Measurements from ENCODE around the gene ARID3B.
"Not testable (repeated sequence)": the region's sequence is repeated elsewhere in the genome, so short reads cannot be mapped to it uniquely, and the experiment has no call there.

Gene ARID3B

GRCh38 chr15:74589826-74590225 lies 48.8 kb downstream of the ARID3B start:
- H3K27ac ChIP-seq (ENCODE audit: insufficient read depth in 1 of 2, low read depth in 1 of 2, low read length in 2 of 2, poor library complexity in 1 of 2, severe bottlenecking in 2 of 2), result no peak overlapping the region
- ChIA-PET CTCF (interaction anchor here (1.6 to 2.2 kb wide), 2 partner anchors 8 to 13 kb away, joined by 6 to 7 read pairs; no protein-coding TSS in a partner anchor), POLR2A (no interaction called here)
- peaks cover 9 to 59% (median 43%) of the 10 kb centered on the region in 4 experiments for H3K36me3 ChIP-seq (ENCODE audit: control insufficient read depth in 4 of 4, insufficient read depth in 4 of 4, low read length in 3 of 4)
- DNase-seq, result no peak
- H3K4me3 ChIP-seq (ENCODE audit: control insufficient read depth in 1 of 7, extremely low read depth in 1 of 7, insufficient read depth in 4 of 7, low read depth in 2 of 7, low read length in 6 of 7), result no peak overlapping the region
- H3K9me3 ChIP-seq (ENCODE audit: control extremely low read depth in 1 of 5, control insufficient read depth in 4 of 5, insufficient read depth in 2 of 5, low read depth in 1 of 5, low read length in 4 of 5), result no peaks in the 10 kb centered on the region
- peaks cover 0 to 6% (median 3%) of the 10 kb centered on the region in 4 experiments for H3K4me1 ChIP-seq (ENCODE audit: control extremely low read depth in 1 of 4, control insufficient read depth in 4 of 4, insufficient read depth in 4 of 4, low read length in 3 of 4)
- 100% methylated on average over 3 of the region's 6 CpGs for WGBS (ENCODE audit: insufficient coverage)
- no peaks in the 10 kb centered on the region for H3K27me3 ChIP-seq (replicated peaks in 2 of 5; ENCODE audit: control insufficient read depth in 4 of 5, insufficient read depth in 5 of 5, low read length in 4 of 5)

GRCh38 chr15:74592222-74592621 lies 51.2 kb downstream of the ARID3B start:
- DNase-seq, result no peak
- Histone ChIP-seq H3K27me3 (replicated peaks in 2 of 5; ENCODE audit: control insufficient read depth in 4 of 5, insufficient read depth in 5 of 5, low read length in 4 of 5) (no peaks in the 10 kb centered on the region), H3K4me3 (ENCODE audit: control insufficient read depth in 1 of 7, extremely low read depth in 1 of 7, insufficient read depth in 4 of 7, low read depth in 2 of 7, low read length in 6 of 7) (no peak overlapping the region), H3K4me1 (ENCODE audit: control extremely low read depth in 1 of 4, control insufficient read depth in 4 of 4, insufficient read depth in 4 of 4, low read length in 3 of 4) (no peaks in the 10 kb centered on the region), H3K9me3 (ENCODE audit: control extremely low read depth in 1 of 5, control insufficient read depth in 4 of 5, insufficient read depth in 2 of 5, low read depth in 1 of 5, low read length in 4 of 5) (no peaks in the 10 kb centered on the region), H3K27ac (ENCODE audit: insufficient read depth in 1 of 2, low read depth in 1 of 2, low read length in 2 of 2, poor library complexity in 1 of 2, severe bottlenecking in 2 of 2) (no peak overlapping the region), H3K36me3 (ENCODE audit: control insufficient read depth in 4 of 4, insufficient read depth in 4 of 4, low read length in 3 of 4) (peaks cover 9 to 49% (median 36%) of the 10 kb centered on the region in 4 experiments)
- CTCF ChIA-PET, result no interaction called here
- POLR2A ChIA-PET, result no interaction called here
- WGBS (ENCODE audit: insufficient coverage), result 92% methylated on average over 1 of the region's 3 CpGs

GRCh38 chr15:74593122-74593521 lies 52.1 kb downstream of the ARID3B start:
- Histone ChIP-seq H3K4me3 (ENCODE audit: control insufficient read depth in 1 of 7, extremely low read depth in 1 of 7, insufficient read depth in 4 of 7, low read depth in 2 of 7, low read length in 6 of 7) (no peak overlapping the region), H3K27me3 (replicated peaks in 2 of 5; ENCODE audit: control insufficient read depth in 4 of 5, insufficient read depth in 5 of 5, low read length in 4 of 5) (no peaks in the 10 kb centered on the region), H3K4me1 (ENCODE audit: control extremely low read depth in 1 of 4, control insufficient read depth in 4 of 4, insufficient read depth in 4 of 4, low read length in 3 of 4) (peaks cover 0 to 5% (median 5%) of the 10 kb centered on the region in 4 experiments), H3K9me3 (ENCODE audit: control extremely low read depth in 1 of 5, control insufficient read depth in 4 of 5, insufficient read depth in 2 of 5, low read depth in 1 of 5, low read length in 4 of 5) (no peaks in the 10 kb centered on the region), H3K27ac (ENCODE audit: insufficient read depth in 1 of 2, low read depth in 1 of 2, low read length in 2 of 2, poor library complexity in 1 of 2, severe bottlenecking in 2 of 2) (no peak overlapping the region), H3K36me3 (ENCODE audit: control insufficient read depth in 4 of 4, insufficient read depth in 4 of 4, low read length in 3 of 4) (peaks cover 9 to 48% (median 35%) of the 10 kb centered on the region in 4 experiments)
- CTCF ChIA-PET, result no interaction called here
- no peak for DNase-seq
- 98% methylated on average over 6 of the region's 7 CpGs for WGBS (ENCODE audit: insufficient coverage)
- POLR2A ChIA-PET, result no interaction called here

- Histone ChIP-seq H3K4me1 (ENCODE audit: control extremely low read depth in 1 of 4, control insufficient read depth in 4 of 4, insufficient read depth in 4 of 4, low read length in 3 of 4) (peaks cover 2 to 16% (median 14%) of the 10 kb centered on the region in 4 experiments), H3K27ac (ENCODE audit: insufficient read depth in 1 of 2, low read depth in 1 of 2, low read length in 2 of 2, poor library complexity in 1 of 2, severe bottlenecking in 2 of 2) (no peak overlapping the region), H3K27me3 (replicated peaks in 2 of 5; ENCODE audit: control insufficient read depth in 4 of 5, insufficient read depth in 5 of 5, low read length in 4 of 5) (no peaks in the 10 kb centered on the region), H3K9me3 (ENCODE audit: control extremely low read depth in 1 of 5, control insufficient read depth in 4 of 5, insufficient read depth in 2 of 5, low read depth in 1 of 5, low read length in 4 of 5) (no peaks in the 10 kb centered on the region), H3K36me3 (ENCODE audit: control insufficient read depth in 4 of 4, insufficient read depth in 4 of 4, low read length in 3 of 4) (peaks cover 9 to 46% (median 32%) of the 10 kb centered on the region in 4 experiments), H3K4me3 (ENCODE audit: control insufficient read depth in 1 of 7, extremely low read depth in 1 of 7, insufficient read depth in 4 of 7, low read depth in 2 of 7, low read length in 6 of 7) (no peak overlapping the region)
- POLR2A ChIA-PET, result interaction anchor here (0.6 kb wide), 1 partner anchor 308 kb away, joined by 3 read pairs; no protein-coding TSS in a partner anchor
- CTCF ChIA-PET, result interaction anchor here (1.2 kb wide), 1 partner anchor 19 kb away, joined by 3 read pairs; no protein-coding TSS in a partner anchor
- DNase-seq, result no peak
- 97% methylated on average over 3 of the region's 4 CpGs for WGBS (ENCODE audit: insufficient coverage)
Observed at GRCh38 chr15:74594455-74594854, 53.4 kb downstream of the ARID3B start.

GRCh38 chr15:74595271-74595670 lies 54.3 kb downstream of the ARID3B start:
- no peak for DNase-seq
- ChIA-PET CTCF (interaction anchor here (1.2 kb wide), 1 partner anchor 18 kb away, joined by 3 read pairs; no protein-coding TSS in a partner anchor), POLR2A (no interaction called here)
- WGBS (ENCODE audit: insufficient coverage), result 95% methylated on average over 4 of the region's 5 CpGs
- Histone ChIP-seq H3K36me3 (ENCODE audit: control insufficient read depth in 4 of 4, insufficient read depth in 4 of 4, low read length in 3 of 4) (peaks cover 6 to 39% (median 28%) of the 10 kb centered on the region in 4 experiments), H3K27me3 (replicated peaks in 2 of 5; ENCODE audit: control insufficient read depth in 4 of 5, insufficient read depth in 5 of 5, low read length in 4 of 5) (no peaks in the 10 kb centered on the region), H3K9me3 (ENCODE audit: control extremely low read depth in 1 of 5, control insufficient read depth in 4 of 5, insufficient read depth in 2 of 5, low read depth in 1 of 5, low read length in 4 of 5) (no peaks in the 10 kb centered on the region), H3K27ac (ENCODE audit: insufficient read depth in 1 of 2, low read depth in 1 of 2, low read length in 2 of 2, poor library complexity in 1 of 2, severe bottlenecking in 2 of 2) (no peak overlapping the region), H3K4me1 (ENCODE audit: control extremely low read depth in 1 of 4, control insufficient read depth in 4 of 4, insufficient read depth in 4 of 4, low read length in 3 of 4) (peaks cover 2 to 16% (median 14%) of the 10 kb centered on the region in 4 experiments), H3K4me3 (ENCODE audit: control insufficient read depth in 1 of 7, extremely low read depth in 1 of 7, insufficient read depth in 4 of 7, low read depth in 2 of 7, low read length in 6 of 7) (no peak overlapping the region)

- Histone ChIP-seq H3K4me1 (ENCODE audit: control extremely low read depth in 1 of 4, control insufficient read depth in 4 of 4, insufficient read depth in 4 of 4, low read length in 3 of 4) (peaks cover 2 to 16% (median 14%) of the 10 kb centered on the region in 4 experiments), H3K36me3 (ENCODE audit: control insufficient read depth in 4 of 4, insufficient read depth in 4 of 4, low read length in 3 of 4) (peaks cover 3 to 30% (median 17%) of the 10 kb centered on the region in 4 experiments)
- DNase-seq; H3K9me3 ChIP-seq (ENCODE audit: control extremely low read depth in 1 of 5, control insufficient read depth in 4 of 5, insufficient read depth in 2 of 5, low read depth in 1 of 5, low read length in 4 of 5); H3K27me3 ChIP-seq (replicated peaks in 2 of 5; ENCODE audit: control insufficient read depth in 4 of 5, insufficient read depth in 5 of 5, low read length in 4 of 5); H3K27ac ChIP-seq (ENCODE audit: insufficient read depth in 1 of 2, low read depth in 1 of 2, low read length in 2 of 2, poor library complexity in 1 of 2, severe bottlenecking in 2 of 2); H3K4me3 ChIP-seq (ENCODE audit: control insufficient read depth in 1 of 7, extremely low read depth in 1 of 7, insufficient read depth in 4 of 7, low read depth in 2 of 7, low read length in 6 of 7); CTCF ChIA-PET; POLR2A ChIA-PET: not testable (repeated sequence)
- WGBS (ENCODE audit: insufficient coverage), result no CpG with 5 or more reads among the region's 11 CpGs
Observed at GRCh38 chr15:74596736-74597135, 55.7 kb downstream of the ARID3B start.

GRCh38 chr15:74597146-74597705 lies 56.2 kb downstream of the ARID3B start:
- peaks cover 2 to 16% (median 14%) of the 10 kb centered on the region in 4 experiments for H3K4me1 ChIP-seq (ENCODE audit: control extremely low read depth in 1 of 4, control insufficient read depth in 4 of 4, insufficient read depth in 4 of 4, low read length in 3 of 4)
- peaks cover 0 to 26% (median 12%) of the 10 kb centered on the region in 4 experiments for H3K36me3 ChIP-seq (ENCODE audit: control insufficient read depth in 4 of 4, insufficient read depth in 4 of 4, low read length in 3 of 4)
- CTCF ChIA-PET, result interaction anchor here (0.8 kb wide), 1 partner anchor 8 kb away, joined by 7 read pairs; no protein-coding TSS in a partner anchor
- not testable (repeated sequence) for DNase-seq; H3K27me3 ChIP-seq (replicated peaks in 2 of 5; ENCODE audit: control insufficient read depth in 4 of 5, insufficient read depth in 5 of 5, low read length in 4 of 5); H3K9me3 ChIP-seq (ENCODE audit: control extremely low read depth in 1 of 5, control insufficient read depth in 4 of 5, insufficient read depth in 2 of 5, low read depth in 1 of 5, low read length in 4 of 5); H3K27ac ChIP-seq (ENCODE audit: insufficient read depth in 1 of 2, low read depth in 1 of 2, low read length in 2 of 2, poor library complexity in 1 of 2, severe bottlenecking in 2 of 2); H3K4me3 ChIP-seq (ENCODE audit: control insufficient read depth in 1 of 7, extremely low read depth in 1 of 7, insufficient read depth in 4 of 7, low read depth in 2 of 7, low read length in 6 of 7)
- 100% methylated on average over 5 of the region's 16 CpGs for WGBS (ENCODE audit: insufficient coverage)
- POLR2A ChIA-PET, result interaction anchor here (1.0 kb wide), 1 partner anchor 218 kb away, joined by 4 read pairs; no protein-coding TSS in a partner anchor

All from common myeloid progenitor, CD34-positive (primary cell).